Right lobe of liver (tissue), 6 donors: ENCODE data around the gene ZDHHC3. TPM values are rescaled to one million over a fixed set of nuclear protein-coding genes. Genes with fewer than 3 reads are reported as not detected.
A peak's percentile ranks its signal among the peaks of the same experiment; 100 is the strongest.
"Not testable (repeated sequence)": the region's sequence is repeated elsewhere in the genome, so short reads cannot be mapped to it uniquely, and the experiment has no call there.

Source experiments
- ATAC-seq, 4 donors: fragments of 200-7000 bp; cut with Tn5 transposase; one replicate each; pipeline ENCODE4 v1.9.1; 2020; ENCODE audit warnings: mild to moderate bottlenecking in 4 of 4, moderate library complexity in 4 of 4
- DNase-seq, 3 donors: peaks; one replicate each; pipeline ENCODE4 v3.0.0-alpha.2; 2020
- H3K27ac ChIP-seq, 3 donors: fragments of 200-600 bp; one replicate each; pipeline ENCODE4 v1.8.0; 2022
- H3K27me3 ChIP-seq, 2 donors: fragments of 200-600 bp; one replicate each; pipeline ENCODE4 v1.8.0; 2022
- H3K36me3 ChIP-seq, 4 donors: fragments of 200-600 bp; sonication (generic) in 1 of 4; one replicate each; pipeline versions ENCODE4 v1.5.1 to v1.8.0; 2017 to 2022; ENCODE audit warnings: control low read depth in 1 of 4
- H3K4me1 ChIP-seq, 4 donors: fragments of 200-600 bp; sonication (generic) in 1 of 4; one replicate each; pipeline versions ENCODE4 v1.5.1 to v1.8.0; 2017 to 2022; ENCODE audit warnings: control low read depth in 1 of 4
- H3K4me3 ChIP-seq, 3 donors: fragments of 200-600 bp; one replicate each; pipeline ENCODE4 v1.8.0; 2022
- H3K9me3 ChIP-seq, 4 donors: fragments of 200-600 bp; sonication (generic) in 1 of 4; one replicate each; pipeline versions ENCODE4 v1.5.1 to v1.8.0; 2017 to 2022; ENCODE audit warnings: control low read depth in 1 of 4
- POLR2A ChIP-seq: fragments of 450-650 bp; IDR thresholded peaks from one replicate; pipeline ENCODE4 v1.6.1; 2017; ENCODE audit warnings: antibody characterized with exemption, mild to moderate bottlenecking
- WGBS: methylation state at CpG from one replicate; pipeline ENCODE4 v1.1.6; 2018; ENCODE audit warnings: low coverage, low lambda C conversion rate; ENCODE audit not compliant: insufficient coverage; ENCODE audit errors: missing lambda C conversion rate; 5-methylcytosine and 5-hydroxymethylcytosine counted together
- intact Hi-C, 2 donors: fragments of 100-400 bp; cut with DNase I; formaldehyde crosslinking; loops; one replicate each; pipeline versions ENCODE4 v1.11.2 to v1.14.1; 2022
- total RNA-seq, 6 experiments: library from RNA; depleted of rRNA in 2 of 6; stranded (reverse); fragments of >200 nt in 2 of 6; fragmentation: NEBNext Ultra II Directional in 3 of 6; extraction: Animal tissue kit (Norgen Biotek cat#: 25700) in 3 of 6; gene quantifications; one replicate each; pipeline versions ENCODE4 v1.1.0 to v1.2.4, GENCODE V29; 2016 to 2023
- TF ChIP-seq, protein P1 (sequence below), 4 donors: fragments of 200-600 bp in 3 of 4; fragments of 450-650 bp in 1 of 4; IDR thresholded peaks; one replicate each; pipeline versions ENCODE4 v1.5.1 to v1.8.0; 2016 to 2022; ENCODE audit warnings: antibody characterized with exemption in 4 of 4, mild to moderate bottlenecking in 2 of 4
- donor health status: DM: no; HTN: yes; CAD: no.
- donor health status: DM: no; HTN: no; CAD: no.
- donor health status: DM: no; HTN: no; CAD: no.
- donor health status: DM: no; HTN: yes; CAD: no.
- donor health status: DM: no; HTN: yes; CAD: no.

Gene ZDHHC3
- total RNA-seq, 6 experiments from 2014 or later = 27.5 to 36.7 (median 32.0) TPM

DNA sequence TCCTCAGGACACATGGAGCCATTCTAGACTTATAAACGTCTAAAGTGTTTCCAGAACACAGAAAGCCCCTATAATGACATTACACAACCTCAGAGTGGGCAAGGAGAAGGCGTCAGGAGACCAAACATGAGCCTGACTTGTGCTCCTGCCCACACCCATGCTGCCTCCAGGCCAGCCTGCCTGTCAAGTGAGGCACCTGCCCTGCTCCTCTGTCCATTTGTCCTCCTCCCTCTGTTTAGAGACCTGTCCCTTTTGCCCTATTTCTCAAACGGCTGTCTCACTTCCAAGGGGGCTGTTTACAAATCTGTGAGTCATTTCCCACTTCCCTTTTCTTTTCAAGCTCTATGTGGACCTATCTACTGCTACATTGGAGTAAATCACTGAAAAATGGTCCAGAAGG, 21.0 kb downstream of the ZDHHC3 start:
- ATAC-seq = peak; percentile 57 to 98 (median 74)
- no peak overlapping the region for H3K27ac ChIP-seq

GRCh38 chr3:44954304-44954703, 21.7 kb downstream of the ZDHHC3 start:
- H3K36me3 ChIP-seq = peaks cover 0 to 13% (median 0%) of the 10 kb centered on the region in 4 donors
- no peaks in the 10 kb centered on the region for H3K27me3 ChIP-seq
- H3K4me1 ChIP-seq = peaks cover 0 to 4% (median 0%) of the 10 kb centered on the region in 4 donors
- intact Hi-C loops = no loop called here
- DNase-seq (no peak), ATAC-seq (peak in 1 of 4 donors; percentile 11)
- no peak overlapping the region for H3K4me3 ChIP-seq
- TF ChIP-seq POLR2A = no peak
- TF ChIP-seq, protein P1, sequence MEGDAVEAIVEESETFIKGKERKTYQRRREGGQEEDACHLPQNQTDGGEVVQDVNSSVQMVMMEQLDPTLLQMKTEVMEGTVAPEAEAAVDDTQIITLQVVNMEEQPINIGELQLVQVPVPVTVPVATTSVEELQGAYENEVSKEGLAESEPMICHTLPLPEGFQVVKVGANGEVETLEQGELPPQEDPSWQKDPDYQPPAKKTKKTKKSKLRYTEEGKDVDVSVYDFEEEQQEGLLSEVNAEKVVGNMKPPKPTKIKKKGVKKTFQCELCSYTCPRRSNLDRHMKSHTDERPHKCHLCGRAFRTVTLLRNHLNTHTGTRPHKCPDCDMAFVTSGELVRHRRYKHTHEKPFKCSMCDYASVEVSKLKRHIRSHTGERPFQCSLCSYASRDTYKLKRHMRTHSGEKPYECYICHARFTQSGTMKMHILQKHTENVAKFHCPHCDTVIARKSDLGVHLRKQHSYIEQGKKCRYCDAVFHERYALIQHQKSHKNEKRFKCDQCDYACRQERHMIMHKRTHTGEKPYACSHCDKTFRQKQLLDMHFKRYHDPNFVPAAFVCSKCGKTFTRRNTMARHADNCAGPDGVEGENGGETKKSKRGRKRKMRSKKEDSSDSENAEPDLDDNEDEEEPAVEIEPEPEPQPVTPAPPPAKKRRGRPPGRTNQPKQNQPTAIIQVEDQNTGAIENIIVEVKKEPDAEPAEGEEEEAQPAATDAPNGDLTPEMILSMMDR (IDR thresholded peaks at IDR 0.05) = no peak
- 84% methylated on average over 5 of the region's 5 CpGs for WGBS
- no peak overlapping the region for H3K27ac ChIP-seq
- H3K9me3 ChIP-seq = no peaks in the 10 kb centered on the region

More for the DNA sequence above, 21.0 kb downstream of the ZDHHC3 start:
- no peak overlapping the region for H3K4me3 ChIP-seq
- peaks cover 0 to 13% (median 0%) of the 10 kb centered on the region in 4 donors for H3K36me3 ChIP-seq
- H3K27me3 ChIP-seq = no peaks in the 10 kb centered on the region
- H3K4me1 ChIP-seq = peaks cover 0 to 4% (median 0%) of the 10 kb centered on the region in 4 donors
- TF ChIP-seq, protein P1 (IDR thresholded peaks at IDR 0.05) = no peak
- TF ChIP-seq POLR2A = no peak
- no peaks in the 10 kb centered on the region for H3K9me3 ChIP-seq
- intact Hi-C loops = no loop called here
- DNase-seq = peak in 1 of 3 donors; percentile 67
- 25% methylated on average over 2 of the region's 3 CpGs for WGBS

GRCh38 chr3:44952689-44953088, 23.3 kb downstream of the ZDHHC3 start:
- 94% methylated on average over 3 of the region's 3 CpGs for WGBS
- TF ChIP-seq, protein P1 (IDR thresholded peaks at IDR 0.05) = no peak
- no peak for TF ChIP-seq POLR2A
- H3K27ac ChIP-seq = no peak overlapping the region
- peaks cover 0 to 4% (median 0%) of the 10 kb centered on the region in 4 donors for H3K4me1 ChIP-seq
- H3K27me3 ChIP-seq = no peaks in the 10 kb centered on the region
- no peaks in the 10 kb centered on the region for H3K36me3 ChIP-seq
- no peak overlapping the region for H3K4me3 ChIP-seq
- ATAC-seq (no peak), DNase-seq (no peak)
- H3K9me3 ChIP-seq = no peaks in the 10 kb centered on the region
- intact Hi-C loops = no loop called here

- DNase-seq (no peak), ATAC-seq (no peak)
- Histone ChIP-seq H3K4me1 (peaks cover 0 to 4% (median 0%) of the 10 kb centered on the region in 4 donors), H3K4me3 (no peak overlapping the region), H3K36me3 (no peaks in the 10 kb centered on the region), H3K27me3 (no peaks in the 10 kb centered on the region), H3K9me3 (no peaks in the 10 kb centered on the region), H3K27ac (no peak overlapping the region)
- WGBS = 89% methylated on average over 1 of the region's 2 CpGs
- intact Hi-C loops = no loop called here
- TF ChIP-seq, protein P1 (IDR thresholded peaks at IDR 0.05) = no peak
- no peak for TF ChIP-seq POLR2A
Observed at GRCh38 chr3:44950275-44950734, 25.7 kb downstream of the ZDHHC3 start.

DNA sequence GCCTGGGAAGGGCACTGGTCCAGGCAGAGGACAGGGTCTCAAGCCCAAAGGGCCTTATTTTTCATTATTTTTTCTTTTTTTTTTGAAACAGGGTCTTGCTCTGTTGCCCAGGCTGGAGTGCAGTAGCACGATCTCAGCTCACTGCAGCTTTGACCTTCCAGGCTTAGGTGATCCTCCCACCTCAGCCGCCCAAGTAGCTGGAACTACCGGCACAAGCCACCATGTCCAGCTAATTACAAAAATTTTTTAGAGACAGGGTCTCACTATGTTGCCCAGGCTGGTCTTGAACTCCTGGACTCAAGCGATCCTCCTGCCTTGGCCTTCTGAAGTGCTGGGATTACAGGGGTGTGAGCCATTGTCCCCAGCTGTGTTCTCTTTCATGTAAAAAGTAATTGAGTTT, 26.2 kb downstream of the ZDHHC3 start:
- ATAC-seq, H3K4me3 ChIP-seq, H3K36me3 ChIP-seq, H3K27ac ChIP-seq, H3K9me3 ChIP-seq, H3K27me3 ChIP-seq, intact Hi-C loops, DNase-seq, H3K4me1 ChIP-seq: not testable (repeated sequence)
- WGBS = 100% methylated on average over 3 of the region's 4 CpGs
